Chondrocyte (in vitro differentiated cells): ENCODE data around the gene ZNF574. TPM values are rescaled to one million over a fixed set of nuclear protein-coding genes. Genes with fewer than 3 reads are reported as not detected.

Experiments
- DNase-seq: peaks from one replicate; pipeline ENCODE4 v3.0.0; 2021; ENCODE audit warnings: mixed read lengths, low spot score
- H3K27ac Mint-ChIP-seq: one replicate; pipeline ENCODE4 v1.8.0; 2021; ENCODE audit warnings: mild to moderate bottlenecking, moderate library complexity, mixed read lengths; ENCODE audit not compliant: unreplicated experiment
- H3K27me3 Mint-ChIP-seq: 2 replicates; pipeline ENCODE4 v1.8.0; 2021; ENCODE audit warnings: low read depth, mixed read lengths
- H3K36me3 Mint-ChIP-seq: 2 replicates; pipeline ENCODE4 v1.8.0; 2021; ENCODE audit warnings: low read depth, mixed read lengths
- H3K4me1 Mint-ChIP-seq: 2 replicates; pipeline ENCODE4 v1.8.0; 2021; ENCODE audit warnings: low read depth, mild to moderate bottlenecking, mixed read lengths
- H3K4me3 Mint-ChIP-seq: one replicate; pipeline ENCODE4 v1.8.0; 2021; ENCODE audit warnings: mild to moderate bottlenecking, moderate library complexity, mixed read lengths; ENCODE audit not compliant: unreplicated experiment
- H3K9me3 Mint-ChIP-seq: 2 replicates; pipeline ENCODE4 v1.8.0; 2021; ENCODE audit warnings: low read depth, mixed read lengths
- CTCF ChIP-seq: fragments of 200-600 bp; sonication (generic); IDR thresholded peaks from 2 replicates; pipeline ENCODE4 v1.5.0; 2021; ENCODE audit warnings: antibody characterized with exemption, mild to moderate bottlenecking, moderate library complexity
- total RNA-seq: library from RNA; stranded (reverse); gene quantifications from 3 replicates; pipeline ENCODE4 v1.2.1, GENCODE V29; 2021

Gene ZNF574
- total RNA-seq, 1 donor from 2014 or later: 13.0 TPM

GRCh38 chr19:42079276-42079669 lies 3.3 kb downstream of the ZNF574 start:
- peaks cover 16% of the 10 kb centered on the region for H3K36me3 Mint-ChIP-seq
- TF ChIP-seq CTCF: no peak
- no peaks in the 10 kb centered on the region for H3K27me3 Mint-ChIP-seq
- no peak overlapping the region for H3K27ac Mint-ChIP-seq
- H3K4me1 Mint-ChIP-seq: peaks cover 51% of the 10 kb centered on the region
- no peaks in the 10 kb centered on the region for H3K9me3 Mint-ChIP-seq
- H3K4me3 Mint-ChIP-seq: no peak overlapping the region
- no peak for DNase-seq

- DNase-seq: no peak
- TF ChIP-seq CTCF: no peak
- no peaks in the 10 kb centered on the region for H3K9me3 Mint-ChIP-seq
- peaks cover 16% of the 10 kb centered on the region for H3K36me3 Mint-ChIP-seq
- no peaks in the 10 kb centered on the region for H3K27me3 Mint-ChIP-seq
- H3K4me1 Mint-ChIP-seq: peaks cover 44% of the 10 kb centered on the region
- no peak overlapping the region for H3K4me3 Mint-ChIP-seq
- no peak overlapping the region for H3K27ac Mint-ChIP-seq
Measured at GRCh38 chr19:42079886-42080763, 4.2 kb downstream of the ZNF574 start.

GRCh38 chr19:42080764-42081375 lies 4.9 kb downstream of the ZNF574 start:
- no peaks in the 10 kb centered on the region for H3K27me3 Mint-ChIP-seq

GRCh38 chr19:42081584-42082203 lies 5.7 kb downstream of the ZNF574 start:
- peaks cover 32% of the 10 kb centered on the region for H3K4me1 Mint-ChIP-seq
- H3K27me3 Mint-ChIP-seq: no peaks in the 10 kb centered on the region
- DNase-seq: no peak
- peak overlapping the region; percentile 28 for H3K27ac Mint-ChIP-seq
- no peak overlapping the region for H3K4me3 Mint-ChIP-seq
- H3K36me3 Mint-ChIP-seq: peaks cover 16% of the 10 kb centered on the region
- H3K9me3 Mint-ChIP-seq: no peaks in the 10 kb centered on the region
- TF ChIP-seq CTCF: peak; percentile 73

More at GRCh38 chr19:42080764-42081375, 4.9 kb downstream of the ZNF574 start:
- no peak for TF ChIP-seq CTCF
- H3K4me1 Mint-ChIP-seq: peaks cover 37% of the 10 kb centered on the region
- H3K36me3 Mint-ChIP-seq: peaks cover 17% of the 10 kb centered on the region
- H3K27ac Mint-ChIP-seq: no peak overlapping the region
- DNase-seq: no peak
- no peak overlapping the region for H3K4me3 Mint-ChIP-seq
- no peaks in the 10 kb centered on the region for H3K9me3 Mint-ChIP-seq

- H3K27ac Mint-ChIP-seq: no peak overlapping the region
- no peak overlapping the region for H3K4me3 Mint-ChIP-seq
- H3K4me1 Mint-ChIP-seq: peaks cover 27% of the 10 kb centered on the region
- H3K27me3 Mint-ChIP-seq: no peaks in the 10 kb centered on the region
- H3K36me3 Mint-ChIP-seq: peaks cover 13% of the 10 kb centered on the region
- no peak for TF ChIP-seq CTCF
- no peak for DNase-seq
- H3K9me3 Mint-ChIP-seq: no peaks in the 10 kb centered on the region
Measured at GRCh38 chr19:42083537-42083936, 7.6 kb downstream of the ZNF574 start.
